OCI-M2 (cell line): ENCODE results near the gene NASP.

Experiments
- DNase-seq: peaks from one replicate; lab custom pipeline; 2025; ENCODE audit not compliant: unreplicated experiment; lab: John Stamatoyannopoulos, UW

NASP gene, protein sequence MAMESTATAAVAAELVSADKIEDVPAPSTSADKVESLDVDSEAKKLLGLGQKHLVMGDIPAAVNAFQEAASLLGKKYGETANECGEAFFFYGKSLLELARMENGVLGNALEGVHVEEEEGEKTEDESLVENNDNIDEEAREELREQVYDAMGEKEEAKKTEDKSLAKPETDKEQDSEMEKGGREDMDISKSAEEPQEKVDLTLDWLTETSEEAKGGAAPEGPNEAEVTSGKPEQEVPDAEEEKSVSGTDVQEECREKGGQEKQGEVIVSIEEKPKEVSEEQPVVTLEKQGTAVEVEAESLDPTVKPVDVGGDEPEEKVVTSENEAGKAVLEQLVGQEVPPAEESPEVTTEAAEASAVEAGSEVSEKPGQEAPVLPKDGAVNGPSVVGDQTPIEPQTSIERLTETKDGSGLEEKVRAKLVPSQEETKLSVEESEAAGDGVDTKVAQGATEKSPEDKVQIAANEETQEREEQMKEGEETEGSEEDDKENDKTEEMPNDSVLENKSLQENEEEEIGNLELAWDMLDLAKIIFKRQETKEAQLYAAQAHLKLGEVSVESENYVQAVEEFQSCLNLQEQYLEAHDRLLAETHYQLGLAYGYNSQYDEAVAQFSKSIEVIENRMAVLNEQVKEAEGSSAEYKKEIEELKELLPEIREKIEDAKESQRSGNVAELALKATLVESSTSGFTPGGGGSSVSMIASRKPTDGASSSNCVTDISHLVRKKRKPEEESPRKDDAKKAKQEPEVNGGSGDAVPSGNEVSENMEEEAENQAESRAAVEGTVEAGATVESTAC

DNA sequence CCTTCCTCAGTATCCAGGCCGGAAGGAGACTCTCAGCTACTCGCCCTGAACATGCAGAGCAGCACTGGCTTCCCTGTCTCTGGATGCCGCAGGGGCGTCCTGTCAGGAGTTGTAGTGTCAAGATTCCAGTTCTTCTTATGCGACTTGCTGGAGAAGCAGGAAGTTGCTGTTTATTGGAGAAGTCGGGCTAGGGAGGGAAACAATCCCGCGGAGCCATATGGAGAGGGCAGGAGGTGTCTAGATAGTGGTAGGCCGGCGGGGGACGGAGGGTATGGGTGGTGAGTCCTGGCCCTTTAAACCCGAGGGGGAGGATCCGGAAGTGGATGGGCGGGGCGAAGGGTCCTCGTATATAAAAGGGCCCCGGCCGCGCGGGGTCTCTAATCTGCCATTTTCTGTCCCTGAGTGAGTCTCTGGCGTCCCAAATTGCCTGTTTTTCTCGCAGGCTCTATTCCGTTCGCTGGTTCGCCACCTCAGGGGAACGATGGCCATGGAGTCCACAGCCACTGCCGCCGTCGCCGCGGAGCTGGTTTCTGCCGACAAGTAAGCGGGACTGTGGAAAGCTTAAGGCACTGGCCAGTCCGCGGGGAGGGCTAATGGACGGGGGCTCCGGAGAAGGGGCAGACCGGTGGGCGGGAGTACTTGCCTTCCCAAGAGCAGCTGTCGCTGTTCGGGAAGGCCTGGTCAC lies at the start of gene NASP:
Gene NASP, plus strand, starts transcription at position 376 of the 685 bp plus-strand sequence. Its CDS starts 106 bp downstream, at position 482.
- peak; percentile 78 for DNase-seq

DNA sequence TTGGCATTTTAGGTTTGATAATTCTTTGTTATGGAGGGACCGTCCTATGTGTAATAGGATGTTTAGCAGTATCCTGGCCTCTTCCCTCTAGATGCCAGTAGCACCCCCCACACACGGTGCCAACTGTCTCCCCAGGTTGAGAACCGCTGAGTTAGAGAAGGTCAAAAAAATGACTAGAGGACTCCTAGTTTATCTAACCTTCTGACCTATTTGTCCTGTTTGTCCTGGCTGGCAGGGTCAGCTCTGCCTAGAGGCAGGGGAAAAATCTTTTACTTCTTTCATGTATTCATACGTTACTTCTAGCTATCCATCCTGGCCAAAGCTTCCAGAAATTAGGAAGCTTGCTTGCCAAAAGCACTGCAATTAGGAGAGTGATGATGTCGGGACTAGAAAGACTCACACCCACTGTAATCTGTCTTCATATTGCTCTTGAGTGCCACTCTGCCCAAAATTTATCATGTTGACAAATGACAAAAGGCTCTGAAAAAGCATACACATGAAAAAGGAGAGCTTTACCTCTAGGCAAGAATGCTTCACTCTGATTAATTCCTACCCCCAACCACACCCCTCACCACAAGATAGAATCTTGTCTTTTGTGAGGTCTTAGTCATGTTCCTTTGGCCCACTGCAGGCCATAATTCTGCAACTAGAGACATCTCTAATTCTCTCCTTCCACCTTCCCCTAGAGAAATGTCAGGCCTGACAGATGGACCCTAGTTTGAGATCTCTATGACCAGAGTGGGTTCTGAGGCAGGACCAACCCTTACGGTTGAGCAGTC lies 47.7 kb upstream of the NASP start:
- no peak for DNase-seq

GRCh38 chr1:45536886-45537285 lies 47.0 kb upstream of the NASP start:
- DNase-seq = no peak

DNA sequence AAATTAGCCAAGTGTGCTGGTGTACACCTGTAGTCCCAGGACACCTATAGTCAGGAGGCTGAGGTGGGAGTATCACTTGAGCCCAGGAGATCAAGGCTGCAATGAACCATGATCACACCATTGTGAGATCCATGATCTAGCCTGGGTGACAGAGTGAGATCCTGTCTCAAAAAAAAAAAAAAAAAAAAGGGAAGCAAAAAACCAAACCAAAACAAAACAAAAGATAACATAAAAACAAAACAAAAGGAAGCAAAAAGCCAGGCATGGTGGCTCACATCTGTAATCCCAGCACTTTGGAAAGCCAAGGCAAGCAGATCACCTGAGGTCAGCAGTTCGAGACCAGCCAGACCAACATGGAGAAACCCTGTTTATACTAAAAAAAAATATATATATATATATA lies 42.6 kb upstream of the NASP start:
- no peak for DNase-seq

- no peak for DNase-seq
Measured at GRCh38 chr1:45542591-45542990, 41.2 kb upstream of the NASP start.

GRCh38 chr1:45543581-45544417 lies 40.0 kb upstream of the NASP start:
- peak; percentile 9 for DNase-seq

DNA sequence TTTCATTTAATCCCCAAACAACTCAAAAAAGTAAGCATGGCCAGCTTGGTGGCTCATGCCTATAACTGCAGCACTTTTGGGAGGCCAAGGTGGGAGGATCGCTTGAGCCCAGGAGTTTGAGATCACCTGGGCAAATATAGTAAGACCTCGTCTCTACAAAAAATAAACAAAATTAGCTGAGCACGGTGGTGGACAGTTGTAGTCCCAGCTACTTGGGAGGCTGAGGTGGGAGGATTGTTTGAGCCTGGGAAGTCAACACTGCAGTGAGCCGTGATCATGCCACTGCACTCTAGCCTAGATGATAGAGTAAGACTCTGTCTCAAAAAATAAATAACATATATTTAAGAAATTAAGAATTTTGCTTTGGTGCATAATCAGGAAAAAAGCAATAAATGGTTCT lies 39.3 kb upstream of the NASP start:
- DNase-seq = no peak

GRCh38 chr1:45545019-45545493 lies 38.8 kb upstream of the NASP start:
- DNase-seq = no peak

- no peak for DNase-seq
Measured at GRCh38 chr1:45545553-45546310, 38.1 kb upstream of the NASP start.

- DNase-seq = peak; percentile 66
Measured at GRCh38 chr1:45550401-45551351, 33.2 kb upstream of the NASP start, which contains the start of gene AKR1A1. TSS of gene AKR1A1 (plus strand) at chr1:45550826. CDS start at chr1:45561795, 10,969 bp downstream.

- no peak for DNase-seq
Measured at GRCh38 chr1:45551684-45552083, 32.2 kb upstream of the NASP start.

DNA sequence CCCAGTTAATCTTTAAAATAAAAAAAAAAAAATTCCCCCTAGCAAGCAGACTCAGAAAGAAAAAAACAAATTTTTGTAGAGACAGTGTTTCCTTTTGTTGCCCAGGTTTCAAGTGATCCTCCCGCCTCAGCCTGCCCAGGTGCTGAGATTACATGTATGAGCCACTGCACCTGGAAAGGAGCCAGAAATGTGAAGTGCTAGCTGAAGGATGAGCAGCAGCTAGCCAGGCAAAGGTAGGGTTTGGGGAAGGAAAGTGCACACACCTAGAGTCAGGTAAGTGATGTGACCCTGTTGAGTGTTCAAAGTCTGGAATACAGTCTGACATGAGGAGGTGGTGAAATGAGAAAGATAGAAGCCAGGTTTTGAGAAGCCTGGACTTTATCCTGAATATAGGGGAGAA lies 31.5 kb upstream of the NASP start:
- DNase-seq = no peak

GRCh38 chr1:45554198-45554597 lies 29.6 kb upstream of the NASP start:
- no peak for DNase-seq

DNA sequence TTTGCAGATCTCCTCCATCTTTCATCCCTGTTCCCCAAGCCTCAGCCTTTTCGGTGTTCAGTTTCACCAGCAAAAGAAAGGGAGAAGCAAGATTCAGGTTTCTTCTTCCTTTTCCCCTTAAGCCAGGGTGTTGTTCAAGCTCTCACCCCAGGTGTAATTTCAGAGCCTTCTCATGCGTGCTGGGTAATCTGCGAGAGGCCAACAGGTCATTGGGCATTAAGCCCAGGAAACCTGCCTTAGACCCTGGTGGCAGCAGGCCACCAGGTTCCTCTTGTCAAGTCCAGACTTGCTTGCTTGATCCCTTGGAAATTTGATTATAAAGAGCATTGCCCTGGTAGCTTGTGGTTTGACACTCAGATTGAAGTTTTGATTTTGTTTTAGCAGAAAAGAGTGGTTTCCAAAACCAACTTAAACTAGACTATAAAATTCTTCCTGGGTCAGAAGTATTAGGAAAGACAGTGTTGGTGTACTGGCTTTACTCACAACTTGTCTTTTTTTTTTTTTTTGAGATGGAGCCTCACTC lies 26.4 kb upstream of the NASP start:
- no peak for DNase-seq

DNA sequence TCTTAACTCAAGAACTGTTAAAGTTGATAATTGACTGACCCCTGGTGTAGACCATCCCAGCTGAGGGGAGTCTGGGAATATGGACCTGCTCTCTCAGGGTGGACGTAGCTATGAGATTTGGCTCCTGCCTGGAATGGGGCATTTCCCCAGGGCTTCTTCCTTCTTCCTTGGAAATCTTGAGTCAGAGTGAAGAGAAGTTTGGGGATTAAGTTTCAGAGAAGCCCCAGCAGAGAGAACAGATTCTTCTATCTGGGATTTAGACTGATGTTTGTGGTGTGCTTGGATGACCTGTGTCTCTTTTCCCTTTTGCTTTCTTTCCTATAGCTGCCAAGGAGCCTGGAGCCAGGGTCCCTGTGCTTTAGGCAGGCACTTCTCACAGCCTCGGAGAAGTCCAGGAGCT lies 20.0 kb upstream of the NASP start:
- no peak for DNase-seq

DNA sequence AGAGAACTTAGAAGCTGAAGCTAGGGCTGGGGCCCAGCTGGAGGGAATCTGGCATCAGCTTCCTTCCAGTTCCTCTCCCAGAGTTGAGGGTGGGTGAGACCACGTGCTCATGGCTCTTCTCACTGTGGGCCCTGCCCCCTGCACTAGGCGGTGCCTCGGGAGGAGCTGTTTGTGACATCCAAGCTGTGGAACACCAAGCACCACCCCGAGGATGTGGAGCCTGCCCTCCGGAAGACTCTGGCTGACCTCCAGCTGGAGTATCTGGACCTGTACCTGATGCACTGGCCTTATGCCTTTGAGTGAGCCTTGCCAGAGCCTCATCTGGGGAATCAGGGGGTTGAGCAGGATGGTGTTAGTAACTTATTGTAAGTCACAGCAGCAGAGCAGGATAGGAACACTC lies 17.1 kb upstream of the NASP start:
- no peak for DNase-seq

DNA sequence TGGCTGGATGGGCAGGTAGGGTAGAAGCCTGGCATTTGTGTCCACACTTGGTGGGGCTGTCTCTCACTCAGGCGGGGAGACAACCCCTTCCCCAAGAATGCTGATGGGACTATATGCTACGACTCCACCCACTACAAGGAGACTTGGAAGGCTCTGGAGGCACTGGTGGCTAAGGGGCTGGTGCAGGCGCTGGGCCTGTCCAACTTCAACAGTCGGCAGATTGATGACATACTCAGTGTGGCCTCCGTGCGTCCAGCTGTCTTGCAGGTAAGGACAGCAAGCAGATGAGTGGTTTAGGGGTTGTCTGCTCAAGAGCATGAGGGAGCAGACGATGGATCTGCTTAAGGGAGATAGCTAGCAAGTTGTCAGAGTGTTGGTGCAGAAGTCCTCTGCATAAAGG lies 15.9 kb upstream of the NASP start:
- no peak for DNase-seq

- no peak for DNase-seq
Measured at GRCh38 chr1:45568421-45568820, 15.4 kb upstream of the NASP start.
